Lung microvascular endothelial cell (primary cell): Measurements from ENCODE around the gene SORBS2. TPM values are rescaled to one million over a fixed set of nuclear protein-coding genes. Genes with fewer than 3 reads are reported as not detected.
A peak's percentile ranks its signal among the peaks of the same experiment; 100 is the strongest.

ENCODE experiments used
- DNase-seq, 2 donors: peaks; one replicate each; pipeline versions ENCODE4 v3.0.0 to v3.0.0-alpha.2; 2010; ENCODE audit warnings: low read depth in 2 of 2
- total RNA-seq: library from RNA; depleted of rRNA; stranded (reverse); fragments of >200 nt; gene quantifications from 2 replicates; pipeline ENCODE4 v1.2.1, GENCODE V29; 2014

SORBS2 gene
- total RNA-seq, 1 donor from 2014 or later: 143 TPM

DNA sequence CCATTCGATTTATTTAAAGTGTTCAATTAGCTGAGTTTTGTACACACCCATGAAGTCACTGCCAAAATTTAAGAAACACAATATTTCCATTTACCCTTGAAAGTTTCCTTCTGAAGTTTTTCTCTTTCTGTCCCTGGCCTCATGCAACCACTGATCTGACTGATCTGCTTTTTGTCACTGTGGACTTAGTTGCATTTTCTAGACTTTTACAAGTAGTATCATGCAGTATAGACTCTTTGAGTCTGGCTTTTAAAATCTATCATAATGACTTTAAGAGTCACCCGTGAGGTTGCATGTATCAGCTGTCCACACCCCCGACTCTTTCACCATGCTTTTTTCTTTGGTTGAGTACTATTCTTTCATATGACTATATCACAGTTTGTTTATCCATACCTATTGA, 247.6 kb downstream of the SORBS2 start:
- DNase-seq: no peak

DNA sequence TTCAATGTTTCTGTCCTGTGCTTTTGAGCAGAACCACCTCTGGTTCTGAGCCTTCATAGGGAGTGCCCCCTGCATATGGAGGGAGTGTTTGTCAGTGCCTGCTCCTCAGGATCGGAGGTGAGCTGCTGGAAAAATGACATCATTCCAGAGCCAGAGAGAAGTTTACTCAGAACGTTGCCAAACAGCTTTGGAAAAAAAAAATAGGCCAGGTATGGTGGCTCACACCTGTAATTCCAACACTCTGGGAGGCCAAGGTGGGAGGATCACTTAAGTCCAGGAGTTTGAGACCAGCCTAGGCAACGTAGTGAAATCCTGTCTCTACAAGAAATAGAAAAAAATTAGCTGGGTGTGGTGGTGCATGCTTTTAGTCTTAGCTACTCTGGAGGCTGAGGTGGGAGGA, 249.5 kb downstream of the SORBS2 start:
- no peak for DNase-seq

DNA sequence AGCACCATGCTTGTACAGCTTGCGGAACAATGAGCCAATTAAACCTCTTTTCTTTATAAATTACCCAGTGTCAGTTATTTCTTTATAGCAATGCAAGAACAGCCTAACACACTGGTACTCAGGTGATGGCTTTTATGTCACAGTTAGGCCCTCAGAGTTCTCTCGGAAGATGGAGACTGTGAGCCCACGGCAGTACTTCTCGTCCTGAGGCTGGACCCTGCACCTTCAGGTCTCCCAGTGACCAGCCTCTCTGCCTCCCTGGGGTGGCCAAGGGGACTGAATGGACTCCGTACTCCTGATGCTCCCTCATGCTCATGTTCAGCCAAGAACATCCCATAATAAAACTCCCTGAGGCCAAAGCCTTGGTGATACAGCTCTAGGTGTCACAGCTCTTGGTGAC, 251.7 kb downstream of the SORBS2 start:
- DNase-seq: no peak

DNA sequence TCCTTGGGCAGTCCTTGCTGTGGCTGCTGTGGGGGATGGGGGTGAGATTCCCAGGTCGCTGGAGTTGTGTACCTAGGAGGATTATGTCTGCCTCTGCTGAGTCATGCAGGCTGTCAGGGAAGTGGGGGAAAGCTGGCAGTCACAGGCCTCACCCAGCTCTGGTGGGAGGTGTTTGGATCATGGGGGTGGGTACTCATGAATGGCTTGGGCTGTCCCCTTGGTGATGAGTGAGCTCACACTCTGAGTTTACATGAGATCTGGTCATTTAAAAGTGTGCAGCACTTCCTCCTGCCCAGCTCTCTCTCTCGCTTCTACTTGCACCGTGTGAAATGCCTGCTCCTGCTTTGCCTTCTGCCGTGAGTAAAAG, 252.1 kb downstream of the SORBS2 start:
- DNase-seq: peak; percentile 95 to 99

DNA sequence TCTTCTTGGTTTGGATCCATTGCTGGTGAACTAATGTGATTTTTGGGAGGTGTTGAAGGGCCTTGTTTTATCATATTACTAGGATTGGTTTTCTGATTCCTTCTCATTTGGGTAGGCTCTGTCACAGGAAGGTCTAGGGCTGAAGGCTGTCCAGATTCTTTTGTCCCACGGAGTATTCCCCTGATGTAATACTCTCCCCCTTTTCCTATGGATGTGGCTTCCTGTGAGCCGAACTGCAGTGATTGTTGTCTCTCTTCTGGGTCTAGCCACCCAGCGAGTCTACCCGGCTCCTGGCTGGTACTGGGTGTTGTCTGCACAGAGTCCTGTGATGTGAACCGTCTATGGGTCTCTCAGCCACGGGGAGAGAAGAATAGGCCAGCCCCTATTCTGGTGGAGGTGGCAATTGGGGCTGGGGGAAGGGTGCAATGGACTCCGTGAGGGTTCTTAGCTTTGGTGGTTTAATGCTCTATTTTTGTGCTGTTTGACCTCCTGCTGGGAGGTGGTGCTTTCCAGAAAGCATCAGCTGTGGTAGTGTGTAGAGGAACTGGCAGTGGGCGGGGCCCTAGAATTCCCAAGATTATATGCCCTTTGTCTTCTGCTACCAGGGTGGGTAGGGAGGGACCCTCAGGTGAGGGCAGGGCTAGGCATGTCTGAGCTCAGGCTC, 252.6 kb downstream of the SORBS2 start:
- DNase-seq: peak; percentile 64 to 70

DNA sequence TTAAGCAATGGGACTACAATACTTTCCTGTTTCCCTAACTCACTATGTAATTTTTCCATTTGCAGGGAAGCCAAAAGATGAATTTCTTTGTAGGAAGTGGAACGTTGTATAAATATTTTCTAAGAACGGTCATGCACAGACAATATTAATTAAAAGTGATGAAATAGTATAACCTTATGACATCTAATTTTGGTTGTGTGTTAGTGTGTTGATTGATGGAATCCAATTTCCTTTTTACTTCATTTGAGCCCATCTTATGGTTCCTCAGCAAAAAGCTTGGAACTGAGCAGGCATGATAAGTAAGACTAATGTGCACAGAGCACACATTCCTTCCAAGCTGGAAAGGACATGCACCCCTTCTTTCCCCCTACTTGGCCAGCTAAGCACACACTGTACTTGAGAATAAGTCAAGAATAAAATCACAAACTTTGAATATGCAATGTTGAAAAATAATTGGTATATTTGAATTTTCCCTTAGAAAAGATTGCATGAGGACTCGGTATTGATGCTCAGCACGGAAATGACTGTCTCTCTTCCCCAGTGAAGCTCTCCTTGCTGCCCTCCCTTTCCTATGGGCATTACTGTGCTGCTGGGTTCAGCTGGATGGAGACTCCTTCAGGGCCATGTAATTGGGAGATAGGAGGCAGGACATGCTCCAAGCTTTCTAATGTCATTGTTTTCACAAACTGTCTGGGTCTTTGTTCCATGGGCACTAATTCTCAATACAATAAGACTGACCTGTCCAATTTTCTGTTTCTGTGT, 257.4 kb downstream of the SORBS2 start:
- DNase-seq: peak in 1 of 2 donors; percentile 50

DNA sequence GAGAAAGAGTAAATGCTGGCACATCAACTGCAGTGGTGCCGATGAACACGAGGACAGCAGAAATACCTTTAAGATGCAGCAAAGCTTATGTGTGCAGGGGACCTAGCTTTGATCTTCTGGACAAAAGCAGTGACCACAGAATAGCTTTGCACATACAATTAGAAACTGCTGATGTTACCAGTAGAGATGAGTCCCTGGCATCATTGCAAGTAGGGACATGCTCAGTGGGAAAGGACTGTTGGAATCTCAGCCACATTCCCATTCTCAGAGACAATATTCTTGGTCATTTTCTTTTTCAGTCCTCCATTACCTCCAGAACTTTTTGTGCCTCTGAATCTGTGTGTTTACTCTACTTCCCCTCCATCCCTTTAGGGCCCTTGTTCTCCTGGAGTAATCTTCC, 259.7 kb downstream of the SORBS2 start:
- no peak for DNase-seq

DNA sequence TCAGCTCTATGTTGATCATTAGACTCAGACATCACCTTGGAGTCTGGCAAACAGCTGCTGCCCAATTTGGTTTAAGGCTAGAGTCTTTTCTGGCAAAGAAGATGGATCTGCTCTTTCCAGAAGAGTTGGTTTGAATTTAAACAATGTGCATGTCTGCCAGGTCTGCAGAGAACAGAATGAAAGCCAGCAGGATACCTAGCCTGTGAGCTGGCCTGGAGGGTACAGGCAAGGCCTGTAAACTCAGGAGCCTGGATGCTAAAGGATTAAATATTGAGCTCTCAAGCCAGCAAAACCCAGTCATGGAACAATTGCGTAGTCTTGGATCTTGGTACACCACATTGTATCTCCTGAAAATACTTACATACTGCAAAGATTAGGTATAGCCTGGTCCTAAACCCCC, 261.1 kb downstream of the SORBS2 start:
- DNase-seq: no peak

DNA sequence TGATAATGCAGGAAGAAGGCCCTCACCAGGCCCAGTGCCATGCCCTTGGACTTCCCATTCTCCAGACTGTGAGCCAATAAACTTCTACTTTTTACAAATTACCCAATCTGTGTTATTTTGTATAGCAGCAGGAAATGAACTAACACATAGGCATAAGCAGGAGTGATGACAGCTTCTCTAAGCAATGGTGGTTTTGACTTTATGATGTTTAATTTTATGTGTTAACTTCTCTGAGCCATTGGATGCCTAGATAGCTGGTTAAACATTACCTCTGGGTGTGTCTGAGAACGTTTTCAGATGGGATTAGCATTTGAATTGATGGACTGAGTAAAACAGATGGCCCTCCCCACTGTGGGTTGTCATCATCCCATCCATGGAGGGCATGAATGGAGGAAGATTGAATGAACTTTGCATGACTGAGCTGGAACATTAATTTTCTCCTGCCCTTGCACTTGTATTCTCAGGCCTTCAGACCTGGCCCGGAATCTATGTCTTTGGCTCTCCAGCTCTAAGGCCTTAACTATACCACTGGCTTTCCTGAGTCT, 262.8 kb downstream of the SORBS2 start:
- no peak for DNase-seq

DNA sequence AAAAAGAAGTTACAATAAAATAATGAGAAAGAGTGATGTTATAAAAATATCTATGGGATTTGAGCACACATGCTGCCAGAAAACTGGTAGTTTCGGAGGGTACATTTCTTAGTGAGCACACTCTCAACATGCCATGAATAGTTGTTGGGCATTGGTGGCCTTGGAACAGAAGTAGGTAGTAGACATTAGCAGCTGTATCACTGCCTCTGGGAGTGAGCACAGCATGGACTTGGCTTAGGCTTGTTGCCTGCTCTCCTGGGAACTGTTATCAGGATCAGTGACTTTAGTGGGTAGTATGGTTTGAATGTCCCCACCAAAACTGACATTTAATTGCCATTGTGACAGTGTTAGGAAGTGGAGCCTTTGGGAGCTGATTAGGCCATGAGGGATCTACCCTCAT, 263.4 kb downstream of the SORBS2 start:
- no peak for DNase-seq

DNA sequence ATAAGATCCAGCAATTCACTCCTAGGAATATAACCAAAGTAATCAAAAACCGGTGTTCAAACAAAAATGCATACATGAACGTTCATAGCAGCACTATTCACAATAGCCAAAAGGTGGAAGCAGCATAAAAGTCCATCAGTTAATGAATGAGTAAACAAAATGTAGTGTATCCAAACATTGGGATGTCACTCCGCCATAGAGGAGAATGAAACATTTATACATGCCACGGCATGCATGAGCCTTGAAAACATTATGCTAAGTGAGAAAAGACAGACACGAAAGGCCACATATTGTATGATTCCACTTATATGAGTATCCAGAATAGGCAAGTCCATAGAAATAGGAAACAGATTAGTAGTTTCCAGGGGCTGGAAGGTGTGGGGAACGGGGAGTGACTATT, 265.7 kb downstream of the SORBS2 start:
- no peak for DNase-seq

DNA sequence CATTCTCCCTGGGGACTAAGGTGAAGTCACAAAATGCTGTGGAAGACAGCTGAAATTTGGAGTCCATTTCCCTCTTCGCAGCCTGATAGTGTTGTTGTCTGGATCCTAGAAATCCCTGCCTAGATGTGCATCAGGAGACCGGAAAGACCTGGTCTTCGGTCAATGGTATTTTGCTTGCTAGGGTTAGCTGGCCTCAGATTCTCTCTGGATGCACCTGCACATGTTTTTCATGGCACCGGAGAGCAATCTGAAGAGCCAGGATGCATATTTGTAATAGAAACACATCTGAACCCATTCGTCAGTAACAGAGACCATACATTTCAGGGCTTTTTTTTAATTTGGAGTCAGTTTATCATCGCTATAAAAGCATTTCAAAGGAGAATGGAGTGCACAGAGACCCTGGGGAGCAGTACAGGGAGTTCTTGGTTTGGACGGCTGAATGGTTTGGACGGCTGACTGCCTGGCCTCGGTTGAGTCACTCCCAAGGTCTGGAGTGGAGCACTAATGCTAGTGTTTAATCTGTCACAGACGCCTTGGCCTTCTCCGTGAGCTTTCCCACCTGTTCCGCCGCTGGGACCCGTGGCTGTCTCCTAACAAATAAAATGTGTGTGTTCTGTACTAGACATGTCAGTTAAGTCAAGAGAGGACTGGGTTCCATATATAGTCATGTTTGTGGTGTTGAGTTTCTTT, 269.2 kb downstream of the SORBS2 start:
- peak in 1 of 2 donors; percentile 79 for DNase-seq

DNA sequence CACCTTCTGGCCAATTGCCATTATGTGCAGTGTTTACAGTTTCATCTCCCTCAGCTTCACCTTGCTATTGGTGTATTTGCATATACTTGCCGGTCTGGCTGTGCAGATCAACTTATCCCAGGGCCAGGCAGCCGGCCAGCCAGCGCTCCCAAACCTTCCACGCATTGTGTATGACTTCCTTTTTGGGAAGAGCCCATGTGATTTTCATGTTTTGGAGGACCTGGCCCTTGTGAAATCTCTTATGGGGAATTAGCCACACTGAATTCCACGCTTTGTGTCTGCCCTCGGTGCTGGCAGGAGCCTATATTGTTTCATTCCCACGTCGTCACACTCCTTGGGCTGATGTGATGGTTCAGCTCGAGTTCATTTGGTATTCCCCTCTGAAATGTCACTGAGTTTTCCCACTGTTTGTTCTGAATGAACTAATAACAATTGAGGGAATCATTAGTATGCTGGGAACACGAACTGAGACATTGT, 270.7 kb downstream of the SORBS2 start:
- DNase-seq: peak; percentile 70 to 94

DNA sequence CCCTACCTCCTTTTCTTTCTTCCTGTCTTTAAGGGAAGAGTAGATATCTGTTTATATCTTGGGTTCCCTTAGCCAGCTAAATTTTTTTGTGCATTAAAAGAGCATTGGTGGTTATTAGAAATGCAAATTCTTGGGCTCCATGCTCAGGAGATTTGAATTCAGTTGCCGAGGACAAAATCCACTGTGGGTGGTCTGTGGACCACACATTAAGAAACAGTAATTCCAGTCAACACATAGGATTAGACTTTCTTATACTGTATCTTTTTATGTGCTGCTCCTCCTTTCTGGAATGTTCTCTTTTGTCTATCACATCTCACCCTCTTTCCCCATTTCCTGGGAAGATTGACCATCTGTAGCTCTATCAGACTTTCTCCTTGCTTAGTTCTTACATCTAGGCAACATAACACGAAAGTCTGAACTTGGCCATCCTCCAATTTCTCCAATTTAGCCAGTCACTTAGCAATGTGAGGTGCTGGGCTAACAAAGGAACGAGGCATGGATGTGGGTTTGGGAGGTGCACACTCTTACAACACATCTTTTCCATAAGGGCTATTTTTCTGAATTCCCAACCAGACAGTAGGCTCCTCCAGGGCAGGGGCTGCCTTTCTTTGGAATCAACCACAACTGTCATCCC, 271.4 kb downstream of the SORBS2 start:
- no peak for DNase-seq

DNA sequence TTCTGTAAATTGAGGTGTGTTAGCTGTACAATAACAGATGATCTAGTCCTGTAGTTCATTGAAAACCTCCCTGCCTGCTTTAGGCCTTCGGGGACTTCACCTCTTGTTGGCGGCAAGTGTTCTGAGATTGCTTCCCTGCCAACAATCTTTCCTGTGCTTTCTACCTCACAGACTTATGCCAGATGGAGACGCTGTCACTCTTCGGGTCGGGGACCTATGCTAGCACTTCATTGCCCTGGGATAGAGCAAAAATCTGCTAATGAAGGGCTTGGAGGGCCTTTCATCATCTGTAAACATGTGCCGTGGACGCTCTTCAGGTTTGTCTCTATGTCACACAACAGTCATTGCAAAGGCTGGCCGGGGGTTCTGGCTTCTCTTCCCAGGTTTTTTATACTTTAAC, 272.0 kb downstream of the SORBS2 start:
- DNase-seq: no peak

DNA sequence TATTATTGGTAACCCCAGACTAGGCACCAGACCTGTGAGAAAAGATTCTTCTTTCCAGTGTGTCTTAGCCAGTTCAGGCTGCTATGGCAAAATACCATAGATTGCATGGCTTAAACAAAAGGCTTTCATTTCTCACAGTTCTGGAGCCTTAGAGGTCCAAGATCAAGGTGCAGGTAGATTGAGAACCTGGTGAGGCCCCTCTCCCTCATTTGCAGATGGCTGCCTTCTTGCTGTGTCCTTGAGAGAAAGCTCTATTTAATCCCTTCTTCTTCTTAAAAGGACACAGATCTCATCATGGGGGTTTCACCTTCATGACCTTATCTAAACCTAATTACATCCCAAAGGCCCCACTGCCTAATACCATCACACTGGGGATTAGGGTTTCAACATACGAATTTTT, 273.2 kb downstream of the SORBS2 start:
- DNase-seq: no peak

DNA sequence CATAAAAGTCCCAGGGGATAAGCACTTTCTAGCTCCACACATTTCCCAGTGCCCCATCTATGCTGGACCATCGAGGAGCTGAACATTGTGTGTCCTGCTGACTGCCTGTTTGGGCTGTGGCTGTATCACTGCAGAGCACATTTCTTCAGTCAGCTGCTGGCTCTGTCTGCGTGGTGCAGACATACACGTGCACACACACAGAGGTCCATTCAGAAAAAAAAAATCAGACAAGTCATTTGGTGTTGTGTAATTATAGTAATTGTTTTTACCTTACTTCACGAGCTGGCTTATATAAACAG, 275.6 kb downstream of the SORBS2 start:
- DNase-seq: peak; percentile 18 to 45

DNA sequence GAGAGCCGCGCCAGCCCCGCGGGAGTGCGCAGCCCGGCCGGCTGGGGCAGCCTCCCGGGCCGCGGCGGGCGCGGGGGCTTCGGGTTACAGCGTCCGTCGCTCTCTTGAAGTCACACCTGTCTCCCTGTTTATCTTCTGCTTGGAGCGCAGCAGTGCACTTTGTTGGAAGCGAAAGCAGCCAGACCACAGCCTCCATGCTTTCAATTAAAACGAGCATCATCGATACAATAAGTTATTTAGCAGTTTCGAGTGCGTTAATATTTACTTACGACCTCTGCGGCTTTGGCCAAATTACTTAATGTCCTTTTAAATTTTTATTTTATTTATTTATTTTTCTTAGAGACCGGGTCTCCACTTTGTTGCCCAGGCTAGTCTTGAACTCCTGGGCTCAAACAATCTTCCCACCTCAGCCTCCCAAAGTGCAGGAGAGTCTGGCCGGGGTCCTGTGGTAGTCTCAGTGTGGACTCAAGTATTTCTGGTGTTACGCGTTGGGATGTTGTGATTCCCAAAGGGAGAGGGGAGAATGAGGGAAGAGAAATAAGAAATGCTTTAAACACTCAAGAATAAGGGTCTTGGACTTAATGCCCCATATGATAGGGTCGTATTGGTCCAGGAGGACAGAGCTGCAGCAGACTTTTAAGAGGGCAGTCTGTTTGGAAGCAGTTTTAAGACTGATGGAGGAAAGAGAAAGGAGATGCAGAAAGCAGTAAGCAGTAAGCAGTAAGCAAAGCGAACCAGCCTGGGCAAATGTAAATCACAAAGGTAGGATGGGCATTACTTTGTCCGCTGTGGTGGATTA, 276.2 kb downstream of the SORBS2 start:
- no peak for DNase-seq
